NCI-H460 (cell line): Measurements from ENCODE around the gene CADPS2. TPM values are rescaled to one million over a fixed set of nuclear protein-coding genes. Genes with fewer than 3 reads are reported as not detected.
A peak's percentile ranks its signal among the peaks of the same experiment; 100 is the strongest.

Experiments used
- DNase-seq: peaks from one replicate; pipeline ENCODE4 v3.0.0-alpha.2; 2016; ENCODE audit warnings: low read depth; ENCODE audit errors: extremely low read depth
- total RNA-seq: library from RNA; depleted of rRNA; stranded (reverse); fragments of >200 nt; shearing (Covaris generic); gene quantifications from 2 replicates; pipeline ENCODE4 v1.2.3, GENCODE V29; 2014

CADPS2 gene
- total RNA-seq, 1 experiment from 2014 or later, result 18.0 TPM

- no peak for DNase-seq
Observed at GRCh38 chr7:122549578-122549977, 336.7 kb downstream of the CADPS2 start.

DNA sequence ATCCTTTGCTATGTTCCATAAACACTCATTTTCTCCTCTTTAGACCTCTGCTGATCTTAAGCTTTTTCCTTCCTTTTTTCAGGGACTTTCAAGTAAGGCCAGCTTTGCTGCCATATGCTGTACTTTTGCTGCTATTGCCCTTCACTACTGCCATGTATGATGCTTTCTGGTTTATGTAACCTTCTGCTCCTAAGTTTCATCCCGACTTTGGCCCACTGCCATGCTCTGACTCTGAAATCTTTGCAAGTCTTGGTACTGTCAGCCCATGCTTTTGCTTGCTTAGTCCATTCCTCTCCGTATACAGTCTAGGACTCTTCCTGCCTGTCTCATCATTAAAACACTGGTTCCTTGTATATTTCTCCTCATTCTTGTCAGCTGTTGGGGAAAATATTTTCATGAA, 339.8 kb downstream of the CADPS2 start:
- DNase-seq, result no peak

DNA sequence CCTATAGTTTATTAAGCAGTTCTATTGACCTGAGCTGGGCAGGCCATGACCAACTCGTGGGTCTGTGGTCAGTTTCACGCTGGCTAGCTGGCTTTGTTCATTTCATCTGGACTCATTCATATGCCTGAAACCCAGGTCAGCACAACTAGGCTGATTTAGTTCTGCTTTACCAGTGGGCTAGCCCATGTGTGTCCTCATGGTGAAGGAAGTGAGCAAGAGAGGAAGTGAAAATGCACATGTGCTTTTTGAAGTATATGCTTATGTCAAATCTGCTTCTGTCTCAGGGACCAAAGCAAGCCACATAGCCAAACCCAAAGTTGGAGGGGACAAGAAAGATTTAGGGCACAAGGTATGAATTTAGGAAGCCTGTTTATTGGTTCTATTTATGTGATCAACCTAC, 341.8 kb downstream of the CADPS2 start:
- DNase-seq, result no peak

GRCh38 chr7:122543891-122544290, 342.4 kb downstream of the CADPS2 start:
- DNase-seq, result no peak

- no peak for DNase-seq
Observed at GRCh38 chr7:122543166-122543565, 343.1 kb downstream of the CADPS2 start.

- DNase-seq, result no peak
Observed at GRCh38 chr7:122535086-122535485, 351.2 kb downstream of the CADPS2 start.

GRCh38 chr7:122532406-122533269, 353.6 kb downstream of the CADPS2 start:
- no peak for DNase-seq

DNA sequence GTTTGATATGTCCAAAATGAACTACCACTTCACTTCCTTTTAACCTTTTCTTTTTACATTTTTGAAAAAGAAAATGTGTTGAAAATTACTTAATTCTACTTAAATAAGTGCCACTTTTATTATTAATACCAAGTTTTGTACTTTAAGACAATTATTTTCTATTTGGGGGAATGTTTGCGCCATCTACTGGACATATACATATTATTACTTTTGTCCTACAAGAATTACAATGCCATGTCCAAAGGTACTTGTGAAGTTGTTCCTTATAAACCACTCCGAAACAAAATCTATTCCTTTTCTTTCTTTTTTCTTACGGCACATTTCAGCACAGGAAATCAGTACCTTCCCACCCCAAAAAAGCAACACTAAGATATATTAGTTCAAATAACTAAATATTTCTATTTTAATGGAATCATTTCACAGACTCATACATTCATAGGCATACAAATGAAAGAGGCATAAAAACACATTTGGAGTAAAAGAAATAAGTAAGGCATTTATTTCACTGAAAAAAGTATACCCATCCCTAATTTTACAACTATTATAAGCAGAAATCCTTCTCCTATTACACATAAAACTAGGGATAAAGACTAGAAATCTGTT, 357.3 kb downstream of the CADPS2 start:
- peak; percentile 36 for DNase-seq

DNA sequence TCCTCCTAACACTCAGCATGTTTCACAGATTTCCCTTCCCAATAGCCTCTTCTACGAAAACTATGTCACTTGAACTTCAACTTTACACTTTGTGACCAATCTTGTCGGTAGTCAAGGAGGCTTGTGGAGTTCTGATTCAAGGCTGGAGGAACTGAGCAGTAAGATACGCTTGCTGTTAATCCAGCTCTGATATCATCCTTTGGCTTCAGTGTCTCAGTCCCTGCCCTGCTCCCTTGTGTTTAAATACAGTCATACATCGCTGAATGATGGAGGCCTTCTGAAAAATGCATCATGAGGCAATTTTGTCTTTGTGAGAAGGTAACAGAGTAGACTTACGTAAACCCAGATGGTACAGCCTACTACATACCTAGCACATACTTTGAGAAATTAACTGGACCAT, 360.9 kb downstream of the CADPS2 start:
- DNase-seq, result no peak

GRCh38 chr7:122521767-122522166, 364.5 kb downstream of the CADPS2 start:
- DNase-seq, result no peak

GRCh38 chr7:122520971-122521555, 365.2 kb downstream of the CADPS2 start:
- DNase-seq, result no peak

- DNase-seq, result peak; percentile 33
Observed at GRCh38 chr7:122518488-122518887, 367.8 kb downstream of the CADPS2 start.

GRCh38 chr7:122517576-122517975, 368.7 kb downstream of the CADPS2 start:
- DNase-seq, result no peak

- no peak for DNase-seq
Observed at GRCh38 chr7:122515404-122515803, 370.9 kb downstream of the CADPS2 start.

- no peak for DNase-seq
Observed at GRCh38 chr7:122511268-122511667, 375.0 kb downstream of the CADPS2 start.

DNA sequence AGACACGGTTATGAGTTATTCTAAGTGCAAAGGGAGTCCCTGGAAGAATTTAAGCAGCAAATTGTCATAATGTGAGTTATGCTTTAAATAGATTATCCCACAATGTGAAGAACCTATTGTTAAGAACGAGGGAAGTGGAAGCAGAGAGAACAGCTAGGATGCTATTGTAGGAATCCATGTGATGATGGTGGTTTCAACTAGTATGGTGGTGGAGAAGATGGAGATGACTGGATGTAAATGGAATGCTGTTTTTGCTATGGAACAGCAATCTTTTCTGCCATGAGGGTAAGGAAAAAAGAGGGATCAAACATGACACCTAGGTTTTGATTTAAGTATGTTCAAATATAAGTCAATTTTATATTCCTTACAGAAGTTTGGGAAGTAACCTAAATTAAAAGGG, 378.7 kb downstream of the CADPS2 start:
- no peak for DNase-seq

GRCh38 chr7:122492007-122492406, 394.3 kb downstream of the CADPS2 start:
- DNase-seq, result no peak

GRCh38 chr7:122488241-122488640, 398.0 kb downstream of the CADPS2 start:
- DNase-seq, result no peak

GRCh38 chr7:122487131-122487530, 399.1 kb downstream of the CADPS2 start:
- no peak for DNase-seq

DNA sequence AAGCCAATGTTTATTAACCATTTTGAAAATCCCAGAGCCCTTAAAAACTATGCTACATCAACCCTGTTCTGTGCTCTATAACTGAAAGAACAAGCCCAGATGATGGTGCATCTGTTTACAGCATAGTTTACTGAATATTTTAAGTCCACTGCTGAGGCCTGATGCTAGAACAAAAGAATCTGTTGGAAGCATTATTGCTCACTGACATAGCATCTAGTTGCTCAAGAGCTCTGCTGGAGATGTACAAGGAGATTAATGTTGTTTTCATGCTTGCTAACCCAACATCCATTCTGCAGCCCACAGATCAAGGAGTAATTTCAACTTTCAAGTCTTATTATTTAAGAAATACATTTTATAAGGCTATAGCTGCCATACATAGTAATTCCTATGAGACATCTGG, 400.4 kb downstream of the CADPS2 start:
- no peak for DNase-seq

DNA sequence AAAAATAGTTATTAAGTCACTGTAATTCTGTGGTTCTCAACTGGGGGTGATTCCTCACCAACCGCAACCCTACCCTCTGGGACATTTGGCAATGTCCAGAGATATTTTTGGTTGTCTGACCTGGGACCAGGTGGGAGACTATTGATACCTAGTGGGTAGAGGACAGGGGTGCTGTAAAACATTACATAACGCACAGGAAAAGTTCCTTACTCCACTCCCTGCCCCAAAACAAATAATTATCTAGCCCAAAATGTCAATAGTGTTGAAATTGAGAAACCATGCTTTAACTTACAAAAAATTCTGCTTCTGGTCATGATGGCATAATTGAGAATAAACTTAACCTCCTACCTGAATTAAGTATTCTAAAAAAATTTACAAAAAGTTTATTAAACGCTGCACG, 404.0 kb downstream of the CADPS2 start:
- no peak for DNase-seq

GRCh38 chr7:122470859-122471258, 415.4 kb downstream of the CADPS2 start:
- no peak for DNase-seq
